Thyroid gland (tissue), 4 donors: ENCODE data around the gene ATP1B2. TPM values are rescaled to one million over a fixed set of nuclear protein-coding genes. Genes with fewer than 3 reads are reported as not detected.

Experiments used
- DNase-seq, 2 donors: peaks; one replicate each; pipeline ENCODE4 v3.0.0-alpha.2; 2019
- H3K27ac ChIP-seq, 3 donors: fragments of 200-600 bp; sonication (generic); 1 replicate in 2 of 3; 2 replicates in 1 of 3; pipeline ENCODE4 v1.5.1; 2016 to 2019; ENCODE audit warnings: mild to moderate bottlenecking in 1 of 3, moderate library complexity in 1 of 3
- H3K27me3 ChIP-seq: fragments of 200-600 bp; sonication (generic); one replicate; pipeline ENCODE4 v1.5.1; 2019
- H3K36me3 ChIP-seq, 2 donors: fragments of 200-600 bp; sonication (generic); one replicate each; pipeline ENCODE4 v1.5.1; 2016 to 2019
- H3K4me1 ChIP-seq, 2 donors: fragments of 200-600 bp; sonication (generic); one replicate each; pipeline ENCODE4 v1.5.1; 2017 to 2019
- H3K4me3 ChIP-seq, 3 donors: fragments of 200-600 bp; sonication (generic); replicated peaks in 1 of 3; 1 replicate in 2 of 3; 2 replicates in 1 of 3; pipeline ENCODE4 v1.5.1; 2016; ENCODE audit warnings: mild to moderate bottlenecking in 1 of 3
- H3K9me3 ChIP-seq: fragments of 200-600 bp; sonication (generic); one replicate; pipeline ENCODE4 v1.5.1; 2017
- CTCF ChIP-seq, 6 experiments: fragments of 200-600 bp in 3 of 6; fragments of 450-650 bp in 3 of 6; sonication (generic) in 3 of 6; IDR thresholded peaks; one replicate each; pipeline ENCODE4 v1.5.1; 2016 to 2019; ENCODE audit warnings: antibody characterized with exemption in 6 of 6, mild to moderate bottlenecking in 2 of 6, inconsistent platforms in 1 of 6, moderate library complexity in 1 of 6
- POLR2A ChIP-seq, 2 donors: fragments of 450-650 bp; IDR thresholded peaks; one replicate each; pipeline ENCODE4 v1.6.1; 2017; ENCODE audit warnings: antibody characterized with exemption in 2 of 2, mild to moderate bottlenecking in 2 of 2, moderate library complexity in 1 of 2
- WGBS, 2 donors: methylation state at CpG; one replicate each; pipeline ENCODE4 v1.1.5; 2017; 5-methylcytosine and 5-hydroxymethylcytosine counted together
- intact Hi-C: fragments of 100-400 bp; cut with DNase I; formaldehyde crosslinking; loops from one replicate; pipeline ENCODE4 v1.15.1; 2023
- total RNA-seq, 4 donors: library from RNA; depleted of rRNA; stranded (reverse); fragments of >200 nt; gene quantifications; one replicate each; pipeline ENCODE4 v1.2.3, GENCODE V29; 2016

The ATP1B2 gene
- total RNA-seq, 4 donors from 2014 or later = 0.40 to 1.7 (median 0.90) TPM

GRCh38 chr17:7697828-7698588 lies 47.3 kb downstream of the ATP1B2 start:
- Histone ChIP-seq H3K27me3 (no peaks in the 10 kb centered on the region), H3K27ac (no peak overlapping the region), H3K36me3 (peaks cover 0 to 4% of the 10 kb centered on the region in 2 donors), H3K4me3 (no peak overlapping the region), H3K9me3 (no peaks in the 10 kb centered on the region), H3K4me1 (no peaks in the 10 kb centered on the region)
- no peak for TF ChIP-seq CTCF (IDR thresholded peaks at IDR 0.05)
- no peak for TF ChIP-seq POLR2A (IDR thresholded peaks at IDR 0.05)
- intact Hi-C loops = no loop called here
- DNase-seq = no peak
- WGBS, 2 donors = 94 to 98% methylated on average over 4 of the region's 4 CpGs

- Histone ChIP-seq H3K36me3 (peaks cover 0 to 4% of the 10 kb centered on the region in 2 donors), H3K27ac (no peak overlapping the region), H3K27me3 (peaks cover 7% of the 10 kb centered on the region), H3K4me3 (no peak overlapping the region), H3K9me3 (no peaks in the 10 kb centered on the region), H3K4me1 (peaks cover 9 to 12% of the 10 kb centered on the region in 2 donors)
- intact Hi-C loops = no loop called here
- no peak for TF ChIP-seq CTCF (IDR thresholded peaks at IDR 0.05)
- no peak for TF ChIP-seq POLR2A (IDR thresholded peaks at IDR 0.05)
- DNase-seq = no peak
- whole genome bisulfite sequencing, 2 donors = 96 to 98% methylated on average over 7 of the region's 7 CpGs
Measured at GRCh38 chr17:7700510-7700909, 49.8 kb downstream of the ATP1B2 start.

GRCh38 chr17:7701681-7702080 lies 51.0 kb downstream of the ATP1B2 start:
- intact Hi-C loops = no loop called here
- Histone ChIP-seq H3K27ac (no peak overlapping the region), H3K27me3 (peaks cover 8% of the 10 kb centered on the region), H3K9me3 (no peaks in the 10 kb centered on the region), H3K4me3 (no peak overlapping the region), H3K36me3 (peaks cover 0 to 4% of the 10 kb centered on the region in 2 donors), H3K4me1 (peaks cover 9 to 12% of the 10 kb centered on the region in 2 donors)
- 95 to 100% methylated on average over 4 to 10 of the region's 14 CpGs for WGBS, 2 donors
- DNase-seq = no peak
- TF ChIP-seq CTCF (IDR thresholded peaks at IDR 0.05) = no peak
- no peak for TF ChIP-seq POLR2A (IDR thresholded peaks at IDR 0.05)

- no peaks in the 10 kb centered on the region for H3K9me3 ChIP-seq
- intact Hi-C loops = no loop called here
- peaks cover 0 to 4% of the 10 kb centered on the region in 2 donors for H3K36me3 ChIP-seq
- no peak for TF ChIP-seq CTCF (IDR thresholded peaks at IDR 0.05)
- TF ChIP-seq POLR2A (IDR thresholded peaks at IDR 0.05) = no peak
- WGBS, 2 donors = 93 to 94% methylated on average over 11 to 12 of the region's 13 CpGs
- no peak overlapping the region for H3K27ac ChIP-seq
- peaks cover 9 to 12% of the 10 kb centered on the region in 2 donors for H3K4me1 ChIP-seq
- DNase-seq = no peak
- no peak overlapping the region for H3K4me3 ChIP-seq
- H3K27me3 ChIP-seq = peaks cover 8% of the 10 kb centered on the region
Measured at GRCh38 chr17:7702776-7703175, 52.0 kb downstream of the ATP1B2 start.
